ENCODE results near the gene VWA8. TPM values are rescaled to one million over a fixed set of nuclear protein-coding genes. Genes with fewer than 3 reads are reported as not detected.

The VWA8 gene
- total and polyA plus RNA-seq, 2 of the 13 experiments (the other 11 are each of a cell fraction or from before 2014, with no cell fraction given) = 9.1 to 17.3 TPM

- ChIA-PET POLR2A (no interaction called here), CTCF (ENCODE audit: low intra/inter-chr PET ratio, low total read pairs) (no interaction called here)
- Histone ChIP-seq H3K79me2 (ENCODE audit: insufficient read depth, low read length) (no peaks in the 10 kb centered on the region), H3K9me3 (ENCODE audit: low read length) (no peaks in the 10 kb centered on the region), H3K4me1 (ENCODE audit: insufficient read depth, low read length) (peaks cover 12% of the 10 kb centered on the region; the same call in 1 of the 2 replicates), H3K27me3 (ENCODE audit: control insufficient read depth in 1 of 2, insufficient read depth in 2 of 2, low read length in 2 of 2) (no peaks in the 10 kb centered on the region), H3K27ac (ENCODE audit: extremely low read length, insufficient read depth, low read length) (no peak overlapping the region), H2AFZ (ENCODE audit: low read length) (no peak overlapping the region), H4K20me1 (ENCODE audit: insufficient read depth, low read length) (no peaks in the 10 kb centered on the region), H3K4me2 (ENCODE audit: low read depth, low read length) (no peak overlapping the region), H3K9ac (ENCODE audit: insufficient read depth, low read depth, low read length) (no peak overlapping the region), H3K36me3 (replicated peaks in 1 of 2; ENCODE audit: control insufficient read depth in 1 of 2, insufficient read depth in 2 of 2, low read length in 2 of 2) (no peaks in the 10 kb centered on the region), H3K4me3 (replicated peaks in 1 of 3; ENCODE audit: insufficient read depth in 1 of 3, low read depth in 2 of 3, low read length in 3 of 3) (no peak overlapping the region)
- in situ Hi-C loops (cut with HindIII; ENCODE audit: extremely low pct_ligation_motif_present, low pct_unique_long_range_greater_than_20kb) = no loop called here
- TF ChIP-seq ZNF251 (CRISPR knock-in tag; IDR thresholded peaks at IDR 0.05) (no peak), SALL2 (CRISPR knock-in tag; IDR thresholded peaks at IDR 0.05) (no peak), ZNF646 (CRISPR knock-in tag; IDR thresholded peaks at IDR 0.05) (no peak), ZNF672 (CRISPR knock-in tag; IDR thresholded peaks at IDR 0.05) (no peak), RNF219 (CRISPR knock-in tag; IDR thresholded peaks at IDR 0.05) (no peak), SRSF9 (IDR thresholded peaks at IDR 0.05; ENCODE audit: borderline replicate concordance, insufficient read depth, low read depth, low read length, poor library complexity, severe bottlenecking) (no peak)
- DNase-seq (ENCODE audit: low spot score) (no peak), FAIRE-seq (no peak), ATAC-seq (no peak)
- 100% methylated on average over 1 of the region's 1 CpG for WGBS (ENCODE audit: low lambda C conversion rate)
- intact Hi-C loops (cut with micrococcal nuclease; ENCODE audit: unreplicated experiment) = no loop called here
- no TSS peak for BruUV-seq (replicated peaks)
Measured at GRCh38 chr13:41917641-41918040, 43.3 kb downstream of the VWA8 start.
